Vagina (tissue), 2 donors: Measurements from ENCODE around the gene CXCR3. TPM values are rescaled to one million over a fixed set of nuclear protein-coding genes. Genes with fewer than 3 reads are reported as not detected.

Source experiments
- DNase-seq, 2 donors: peaks; one replicate each; pipeline ENCODE4 v3.0.0-alpha.2; 2017; ENCODE audit errors: extremely low spot score in 2 of 2
- H3K27ac ChIP-seq: fragments of 200-600 bp; sonication (generic); one replicate; pipeline ENCODE4 v1.5.1; 2019
- H3K27me3 ChIP-seq: fragments of 200-600 bp; sonication (generic); one replicate; pipeline ENCODE4 v1.5.1; 2019
- H3K36me3 ChIP-seq, 2 donors: fragments of 200-600 bp; sonication (generic); one replicate each; pipeline ENCODE4 v1.5.1; 2017 to 2019
- H3K4me1 ChIP-seq: fragments of 200-600 bp; sonication (generic); one replicate; pipeline ENCODE4 v1.5.1; 2019
- H3K4me3 ChIP-seq, 2 donors: fragments of 200-600 bp; sonication (generic); 1 replicate in 1 of 2; 2 replicates in 1 of 2; pipeline ENCODE4 v1.5.1; 2016 to 2019
- H3K9me3 ChIP-seq: fragments of 200-600 bp; sonication (generic); one replicate; pipeline ENCODE4 v1.5.1; 2019
- POLR2A ChIP-seq, 2 donors: fragments of 450-650 bp; IDR thresholded peaks; one replicate each; pipeline ENCODE4 v1.6.1; 2017; ENCODE audit warnings: antibody characterized with exemption in 2 of 2, mild to moderate bottlenecking in 2 of 2, moderate library complexity in 2 of 2
- POLR2AphosphoS5 ChIP-seq, 2 donors: sonication (generic); formaldehyde crosslinking; IDR thresholded peaks; one replicate each; pipeline ENCODE4 v1.9.0; 2017; ENCODE audit warnings: antibody characterized with exemption in 2 of 2, mild to moderate bottlenecking in 2 of 2, low read depth in 1 of 2; ENCODE audit not compliant: insufficient read depth in 1 of 2
- intact Hi-C: fragments of 100-400 bp; cut with DNase I; formaldehyde crosslinking; loops from one replicate; pipeline ENCODE4 v1.15.1; 2023
- total RNA-seq: library from RNA; depleted of rRNA; stranded (reverse); fragments of >200 nt; gene quantifications from one replicate; pipeline ENCODE4 v1.2.3, GENCODE V29; 2016
- TF ChIP-seq, protein P1 (sequence below), 3 experiments: fragments of 450-650 bp in 2 of 3; fragments of 200-600 bp in 1 of 3; sonication (generic) in 1 of 3; IDR thresholded peaks; one replicate each; pipeline ENCODE4 v1.5.1; 2017 to 2019; ENCODE audit warnings: antibody characterized with exemption in 3 of 3, mild to moderate bottlenecking in 2 of 3, moderate library complexity in 2 of 3

The CXCR3 gene
- total RNA-seq, 1 donor from 2014 or later: not detected

DNA sequence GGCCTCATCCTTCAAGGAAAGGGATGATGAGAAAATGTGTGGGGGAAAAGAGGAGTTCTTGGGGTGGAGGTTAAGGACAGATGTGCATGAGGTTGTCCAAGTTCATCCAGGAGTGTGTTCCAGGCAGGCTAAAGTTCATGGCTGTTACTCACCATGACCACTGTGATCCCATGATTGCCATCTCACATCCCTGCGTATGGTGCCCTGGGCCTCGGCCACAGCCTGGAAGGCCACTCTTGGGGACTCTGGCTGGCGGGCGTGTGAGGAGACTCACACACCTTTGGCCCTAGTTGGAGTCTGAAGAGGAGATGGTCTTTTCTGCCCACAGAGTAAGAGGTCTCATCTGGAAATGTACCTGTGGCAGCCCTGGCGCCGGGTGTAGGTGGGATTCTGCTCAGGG, 41.6 kb upstream of the CXCR3 start:
- peak in 1 of 2 donors; percentile 77 for DNase-seq
- intact Hi-C loops: no loop called here

DNA sequence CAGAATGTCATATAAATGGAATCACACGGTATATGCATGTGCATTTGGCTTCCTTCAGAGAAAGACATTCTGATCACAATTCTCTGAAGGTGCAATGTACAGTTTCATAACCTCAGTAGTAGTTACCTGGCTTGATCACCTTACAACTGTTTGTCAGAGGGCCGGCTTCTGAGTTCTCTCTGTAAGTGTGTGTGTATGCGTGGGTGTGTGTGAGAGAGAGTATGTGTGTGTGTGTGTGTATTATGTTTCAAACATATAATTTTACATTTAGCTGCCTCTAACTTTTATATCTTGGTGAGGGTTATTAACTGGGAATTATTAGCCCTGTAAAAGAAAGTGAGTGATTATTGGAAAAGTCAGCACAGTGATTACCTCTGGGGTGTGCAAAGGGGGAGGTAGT, 41.0 kb upstream of the CXCR3 start:
- no peak overlapping the region for H3K27ac ChIP-seq
- intact Hi-C loops: no loop called here
- H3K9me3 ChIP-seq: no peaks in the 10 kb centered on the region
- H3K4me1 ChIP-seq: no peaks in the 10 kb centered on the region
- DNase-seq: peak in 1 of 2 donors; percentile 40
- no peak for TF ChIP-seq POLR2AphosphoS5 (IDR thresholded peaks at IDR 0.05; ENCODE audit: insufficient read depth in 1 of 2, low read depth in 1 of 2)
- TF ChIP-seq, protein P1, sequence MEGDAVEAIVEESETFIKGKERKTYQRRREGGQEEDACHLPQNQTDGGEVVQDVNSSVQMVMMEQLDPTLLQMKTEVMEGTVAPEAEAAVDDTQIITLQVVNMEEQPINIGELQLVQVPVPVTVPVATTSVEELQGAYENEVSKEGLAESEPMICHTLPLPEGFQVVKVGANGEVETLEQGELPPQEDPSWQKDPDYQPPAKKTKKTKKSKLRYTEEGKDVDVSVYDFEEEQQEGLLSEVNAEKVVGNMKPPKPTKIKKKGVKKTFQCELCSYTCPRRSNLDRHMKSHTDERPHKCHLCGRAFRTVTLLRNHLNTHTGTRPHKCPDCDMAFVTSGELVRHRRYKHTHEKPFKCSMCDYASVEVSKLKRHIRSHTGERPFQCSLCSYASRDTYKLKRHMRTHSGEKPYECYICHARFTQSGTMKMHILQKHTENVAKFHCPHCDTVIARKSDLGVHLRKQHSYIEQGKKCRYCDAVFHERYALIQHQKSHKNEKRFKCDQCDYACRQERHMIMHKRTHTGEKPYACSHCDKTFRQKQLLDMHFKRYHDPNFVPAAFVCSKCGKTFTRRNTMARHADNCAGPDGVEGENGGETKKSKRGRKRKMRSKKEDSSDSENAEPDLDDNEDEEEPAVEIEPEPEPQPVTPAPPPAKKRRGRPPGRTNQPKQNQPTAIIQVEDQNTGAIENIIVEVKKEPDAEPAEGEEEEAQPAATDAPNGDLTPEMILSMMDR (IDR thresholded peaks at IDR 0.05): no peak
- no peak for TF ChIP-seq POLR2A (IDR thresholded peaks at IDR 0.05)
- no peaks in the 10 kb centered on the region for H3K36me3 ChIP-seq
- no peak overlapping the region for H3K4me3 ChIP-seq
- no peaks in the 10 kb centered on the region for H3K27me3 ChIP-seq

More for the DNA sequence above, 41.6 kb upstream of the CXCR3 start:
- H3K4me1 ChIP-seq: no peaks in the 10 kb centered on the region
- H3K27ac ChIP-seq: no peak overlapping the region
- H3K27me3 ChIP-seq: no peaks in the 10 kb centered on the region
- TF ChIP-seq, protein P1 (IDR thresholded peaks at IDR 0.05): no peak
- TF ChIP-seq POLR2A (IDR thresholded peaks at IDR 0.05) (no peak), POLR2AphosphoS5 (IDR thresholded peaks at IDR 0.05; ENCODE audit: insufficient read depth in 1 of 2, low read depth in 1 of 2) (no peak)
- H3K4me3 ChIP-seq: no peak overlapping the region
- H3K9me3 ChIP-seq: no peaks in the 10 kb centered on the region
- no peaks in the 10 kb centered on the region for H3K36me3 ChIP-seq

DNA sequence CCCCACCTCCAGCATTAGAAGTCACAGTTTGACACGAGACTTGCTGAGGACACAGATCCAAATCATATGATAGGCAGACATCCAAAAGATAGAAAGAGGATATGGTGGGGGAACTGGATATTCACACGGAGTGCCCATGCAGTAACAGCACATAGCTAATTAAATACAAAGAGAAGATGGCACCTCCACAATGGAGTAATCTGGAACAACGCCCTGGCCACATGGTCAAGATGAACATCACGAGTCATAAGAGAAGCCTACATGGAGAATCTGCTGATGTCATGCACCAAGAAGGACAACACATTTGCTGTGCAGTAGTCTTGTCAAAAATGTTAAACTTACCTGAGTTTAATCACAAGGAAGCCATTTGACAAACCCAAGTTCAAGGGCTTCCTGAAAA, 39.0 kb upstream of the CXCR3 start:
- no peak overlapping the region for H3K4me3 ChIP-seq
- no peak for DNase-seq
- intact Hi-C loops: no loop called here
- no peaks in the 10 kb centered on the region for H3K27me3 ChIP-seq
- no peaks in the 10 kb centered on the region for H3K9me3 ChIP-seq
- TF ChIP-seq, protein P1 (IDR thresholded peaks at IDR 0.05): no peak
- TF ChIP-seq POLR2AphosphoS5 (IDR thresholded peaks at IDR 0.05; ENCODE audit: insufficient read depth in 1 of 2, low read depth in 1 of 2) (no peak), POLR2A (IDR thresholded peaks at IDR 0.05) (no peak)
- H3K36me3 ChIP-seq: no peaks in the 10 kb centered on the region
- no peaks in the 10 kb centered on the region for H3K4me1 ChIP-seq
- H3K27ac ChIP-seq: no peak overlapping the region

DNA sequence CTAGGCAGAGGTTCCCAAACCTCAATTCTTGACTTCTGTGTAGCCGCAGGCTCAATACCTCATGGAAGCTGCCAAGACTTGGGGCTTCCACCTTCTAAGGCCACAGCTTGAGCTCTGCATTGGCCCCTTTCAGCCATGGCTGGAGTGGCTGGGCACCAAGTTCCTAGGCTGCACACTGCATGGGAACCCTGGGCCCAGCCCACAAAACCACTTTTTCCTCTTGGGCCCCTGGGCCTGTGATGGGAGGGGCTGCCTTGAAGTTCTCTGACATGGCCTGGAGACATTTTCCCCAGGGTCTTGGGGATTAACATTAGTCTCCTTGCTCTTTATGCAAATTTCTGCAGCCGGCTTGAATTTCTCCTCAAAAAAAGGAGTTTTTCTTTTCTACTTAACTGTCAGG, 35.0 kb upstream of the CXCR3 start:
- intact Hi-C loops: no loop called here
- H3K4me1 ChIP-seq: no peaks in the 10 kb centered on the region
- H3K9me3 ChIP-seq: no peaks in the 10 kb centered on the region

DNA sequence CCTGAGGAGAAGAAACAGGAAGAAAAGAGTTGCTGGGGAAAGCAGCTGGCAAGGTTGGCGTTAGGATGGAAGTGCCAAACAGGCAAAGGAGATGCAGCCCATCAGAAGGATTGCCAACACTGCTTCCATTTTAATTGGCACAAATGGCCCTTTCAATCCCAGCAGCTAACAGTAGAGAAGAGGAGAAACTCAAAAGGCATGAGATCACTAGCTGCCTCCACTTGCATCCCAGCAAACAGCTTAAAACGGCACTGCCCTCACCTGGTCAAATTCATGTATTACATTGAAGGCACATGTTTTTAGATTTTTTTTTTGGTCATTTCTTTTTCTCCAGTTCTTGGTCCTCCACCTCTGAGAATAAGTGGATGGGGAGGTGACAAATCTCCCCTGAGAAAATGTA, 34.1 kb upstream of the CXCR3 start:
- peak in 1 of 2 donors; percentile 77 for DNase-seq
- H3K4me3 ChIP-seq: no peak overlapping the region
- H3K4me1 ChIP-seq: no peaks in the 10 kb centered on the region
- intact Hi-C loops: no loop called here
- no peaks in the 10 kb centered on the region for H3K9me3 ChIP-seq
- no peaks in the 10 kb centered on the region for H3K36me3 ChIP-seq
- TF ChIP-seq, protein P1 (IDR thresholded peaks at IDR 0.05): peak in 2 of 3 experiments; percentile 33 to 50
- TF ChIP-seq POLR2AphosphoS5 (IDR thresholded peaks at IDR 0.05; ENCODE audit: insufficient read depth in 1 of 2, low read depth in 1 of 2): no peak
- H3K27me3 ChIP-seq: no peaks in the 10 kb centered on the region
- no peak overlapping the region for H3K27ac ChIP-seq

More for the DNA sequence above, 35.0 kb upstream of the CXCR3 start:
- H3K4me3 ChIP-seq: no peak overlapping the region
- no peaks in the 10 kb centered on the region for H3K27me3 ChIP-seq
- no peak overlapping the region for H3K27ac ChIP-seq
- no peak for DNase-seq
- no peaks in the 10 kb centered on the region for H3K36me3 ChIP-seq
- TF ChIP-seq POLR2A (IDR thresholded peaks at IDR 0.05) (no peak), POLR2AphosphoS5 (IDR thresholded peaks at IDR 0.05; ENCODE audit: insufficient read depth in 1 of 2, low read depth in 1 of 2) (no peak)
- TF ChIP-seq, protein P1 (IDR thresholded peaks at IDR 0.05): no peak
